Measurements from ENCODE around the gene C3orf49.

The C3orf49 gene

GRCh38 chr3:63870615-63871005, 51.5 kb downstream of the C3orf49 start:
- no peaks in the 10 kb centered on the region for H3K27me3 Mint-ChIP-seq (ENCODE audit: low read depth)
- no peak for TF ChIP-seq CTCF (IDR thresholded peaks at IDR 0.05; ENCODE audit: unreplicated experiment in 3 of 3)
- H3K36me3 Mint-ChIP-seq (ENCODE audit: low read depth), result peaks cover 9% of the 10 kb centered on the region
- peak overlapping the region in 1 of 3 experiments; percentile 25 for H3K27ac Mint-ChIP-seq
- no peak overlapping the region for H3K4me3 Mint-ChIP-seq
- peaks cover 10% of the 10 kb centered on the region for H3K4me1 Mint-ChIP-seq
- no peaks in the 10 kb centered on the region for H3K9me3 Mint-ChIP-seq

- Mint-ChIP-seq H3K27me3 (ENCODE audit: low read depth) (no peaks in the 10 kb centered on the region), H3K9me3 (no peaks in the 10 kb centered on the region), H3K4me3 (no peak overlapping the region), H3K27ac (no peak overlapping the region), H3K4me1 (peaks cover 22% of the 10 kb centered on the region), H3K36me3 (ENCODE audit: low read depth) (no peaks in the 10 kb centered on the region)
- no peak for TF ChIP-seq CTCF (IDR thresholded peaks at IDR 0.05; ENCODE audit: unreplicated experiment in 3 of 3)
Observed at GRCh38 chr3:63872135-63872924, 53.2 kb downstream of the C3orf49 start.

- Mint-ChIP-seq H3K27me3 (ENCODE audit: low read depth) (no peaks in the 10 kb centered on the region), H3K4me3 (no peak overlapping the region), H3K9me3 (no peaks in the 10 kb centered on the region), H3K4me1 (peaks cover 37% of the 10 kb centered on the region), H3K36me3 (ENCODE audit: low read depth) (no peaks in the 10 kb centered on the region), H3K27ac (no peak overlapping the region)
- TF ChIP-seq CTCF (IDR thresholded peaks at IDR 0.05; ENCODE audit: unreplicated experiment in 3 of 3), result no peak
Observed at GRCh38 chr3:63874769-63875168, 55.7 kb downstream of the C3orf49 start.

GRCh38 chr3:63875510-63875909, 56.4 kb downstream of the C3orf49 start:
- TF ChIP-seq CTCF (IDR thresholded peaks at IDR 0.05; ENCODE audit: unreplicated experiment in 3 of 3), result no peak

GRCh38 chr3:63876260-63876659, 57.2 kb downstream of the C3orf49 start:
- Mint-ChIP-seq H3K9me3 (no peaks in the 10 kb centered on the region), H3K27me3 (ENCODE audit: low read depth) (no peaks in the 10 kb centered on the region), H3K27ac (peak overlapping the region in 2 of 3 experiments; percentile 29 to 56), H3K4me1 (peaks cover 31% of the 10 kb centered on the region), H3K4me3 (no peak overlapping the region), H3K36me3 (ENCODE audit: low read depth) (no peaks in the 10 kb centered on the region)
- no peak for TF ChIP-seq CTCF (IDR thresholded peaks at IDR 0.05; ENCODE audit: unreplicated experiment in 3 of 3)

More at GRCh38 chr3:63875510-63875909, 56.4 kb downstream of the C3orf49 start:
- Mint-ChIP-seq H3K27me3 (ENCODE audit: low read depth) (no peaks in the 10 kb centered on the region), H3K27ac (peak overlapping the region in 1 of 3 experiments; percentile 29), H3K4me1 (peaks cover 36% of the 10 kb centered on the region), H3K36me3 (ENCODE audit: low read depth) (no peaks in the 10 kb centered on the region), H3K4me3 (no peak overlapping the region), H3K9me3 (no peaks in the 10 kb centered on the region)

All from nephron (organoid).